Mucosa of descending colon (tissue), 3 donors: Measurements from ENCODE around the gene CSHL1. TPM values are rescaled to one million over a fixed set of nuclear protein-coding genes. Genes with fewer than 3 reads are reported as not detected.

Experiments used
- ATAC-seq: fragments of 200-7000 bp; cut with Tn5 transposase; one replicate; pipeline ENCODE4 v1.9.1; 2020; ENCODE audit warnings: mild to moderate bottlenecking, moderate library complexity
- DNase-seq, 3 donors: peaks; one replicate each; pipeline ENCODE4 v3.0.0-alpha.2; 2020
- H3K36me3 ChIP-seq: fragments of 200-600 bp; one replicate; pipeline ENCODE4 v1.8.0; 2021; ENCODE audit warnings: low read depth, mild to moderate bottlenecking
- H3K4me1 ChIP-seq: fragments of 200-600 bp; one replicate; pipeline ENCODE4 v1.8.0; 2021; ENCODE audit warnings: low read depth, mild to moderate bottlenecking
- H3K4me3 ChIP-seq: fragments of 200-600 bp; one replicate; pipeline ENCODE4 v1.8.0; 2021; ENCODE audit warnings: mild to moderate bottlenecking
- H3K9me3 ChIP-seq: fragments of 200-600 bp; one replicate; pipeline ENCODE4 v1.8.0; 2021; ENCODE audit warnings: mild to moderate bottlenecking
- CTCF ChIP-seq: fragments of 200-600 bp; IDR thresholded peaks from one replicate; pipeline ENCODE4 v1.8.0; 2022; ENCODE audit warnings: antibody characterized with exemption, mild to moderate bottlenecking
- intact Hi-C, 2 donors: fragments of 100-400 bp; cut with DNase I in 1 of 2; cut with micrococcal nuclease in 1 of 2; formaldehyde crosslinking; loops; one replicate each; pipeline versions ENCODE4 v1.11.0 to v1.11.1; 2022; cut with DNase I, micrococcal nuclease
- total RNA-seq, 3 donors: library from RNA; stranded (reverse); fragmentation: NEBNext Ultra II Directional in 2 of 3; extraction: Animal tissue kit (Norgen Biotek cat#: 25700) in 2 of 3; gene quantifications; one replicate each; pipeline versions ENCODE4 v1.2.1 to v1.2.4, GENCODE V29; 2021 to 2023
- donor health status: DM: no; HTN: no; CAD: no; lungs with moderate emphysema.
- donor health status: DM: no; HTN: no; CAD: no.
- donor health status: DM: no; HTN: yes; CAD: no.

The CSHL1 gene
- total RNA-seq, 3 donors from 2014 or later: not detected

DNA sequence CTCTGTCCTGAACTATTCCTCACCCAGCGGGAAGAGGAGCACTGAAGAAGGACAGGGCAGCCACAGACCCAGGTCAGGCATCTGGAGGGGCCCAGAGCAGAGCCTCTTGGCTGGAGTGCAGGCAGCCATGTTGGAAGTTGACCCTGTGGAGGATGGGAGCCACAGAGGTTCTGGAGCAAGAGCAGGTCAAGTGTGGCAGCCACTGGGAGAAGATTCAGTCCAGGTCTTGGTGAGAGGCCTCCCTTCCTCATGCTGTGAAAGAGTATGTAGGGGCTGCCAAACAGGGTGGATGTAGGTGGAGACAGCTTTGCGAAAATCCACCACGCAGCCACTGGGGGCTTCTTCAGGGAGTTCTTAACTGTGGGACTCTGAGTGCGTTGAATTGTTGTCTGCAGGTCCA lies 21.7 kb upstream of the CSHL1 start:
- Histone ChIP-seq H3K4me1 (peaks cover 5% of the 10 kb centered on the region), H3K4me3 (no peak overlapping the region), H3K36me3 (no peaks in the 10 kb centered on the region), H3K9me3 (no peaks in the 10 kb centered on the region)
- no peak for TF ChIP-seq CTCF
- no peak for DNase-seq
- no peak for ATAC-seq
- intact Hi-C loops: no loop called here

DNA sequence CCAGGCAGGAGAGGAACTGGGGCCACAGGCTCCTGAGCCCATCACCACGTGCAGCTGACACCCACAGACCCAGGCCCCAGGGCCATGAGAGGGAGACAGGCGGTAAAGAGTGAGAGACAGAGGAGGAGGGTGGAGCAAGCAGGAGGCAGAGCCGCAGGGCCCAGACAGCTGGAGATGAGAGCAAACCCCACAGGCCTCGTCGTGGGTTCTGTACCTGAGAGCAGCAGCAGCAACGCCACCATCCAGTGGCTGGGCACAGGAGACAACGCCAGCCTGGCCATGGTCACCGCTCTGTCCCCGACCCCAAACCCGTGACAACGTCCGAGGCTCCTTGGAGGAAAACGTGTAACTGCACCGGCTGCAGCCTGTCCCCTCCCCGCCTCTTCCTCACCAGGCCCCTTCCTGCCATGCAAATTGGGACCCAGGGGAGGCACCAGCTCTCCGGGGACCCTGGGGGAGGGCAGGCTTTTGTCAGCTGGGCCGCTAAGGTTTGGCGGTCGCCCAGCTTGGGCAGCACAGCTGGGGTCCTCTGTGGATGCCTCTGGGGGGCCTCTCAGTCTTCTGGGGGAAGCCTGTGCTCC lies 21.0 kb upstream of the CSHL1 start, which contains the start of gene CD79B:
TSS of gene CD79B (minus strand) at position 351 of the 581 bp plus-strand sequence. CDS start at position 281, 70 bp downstream.
- Histone ChIP-seq H3K9me3 (no peaks in the 10 kb centered on the region), H3K36me3 (no peaks in the 10 kb centered on the region), H3K4me1 (peaks cover 5% of the 10 kb centered on the region), H3K4me3 (no peak within 1 kb of the TSS)
- DNase-seq (peak in 2 of 3 donors; percentile 25 to 81), ATAC-seq (peak; percentile 73)
- no peak for TF ChIP-seq CTCF
- intact Hi-C loops: no loop called here

DNA sequence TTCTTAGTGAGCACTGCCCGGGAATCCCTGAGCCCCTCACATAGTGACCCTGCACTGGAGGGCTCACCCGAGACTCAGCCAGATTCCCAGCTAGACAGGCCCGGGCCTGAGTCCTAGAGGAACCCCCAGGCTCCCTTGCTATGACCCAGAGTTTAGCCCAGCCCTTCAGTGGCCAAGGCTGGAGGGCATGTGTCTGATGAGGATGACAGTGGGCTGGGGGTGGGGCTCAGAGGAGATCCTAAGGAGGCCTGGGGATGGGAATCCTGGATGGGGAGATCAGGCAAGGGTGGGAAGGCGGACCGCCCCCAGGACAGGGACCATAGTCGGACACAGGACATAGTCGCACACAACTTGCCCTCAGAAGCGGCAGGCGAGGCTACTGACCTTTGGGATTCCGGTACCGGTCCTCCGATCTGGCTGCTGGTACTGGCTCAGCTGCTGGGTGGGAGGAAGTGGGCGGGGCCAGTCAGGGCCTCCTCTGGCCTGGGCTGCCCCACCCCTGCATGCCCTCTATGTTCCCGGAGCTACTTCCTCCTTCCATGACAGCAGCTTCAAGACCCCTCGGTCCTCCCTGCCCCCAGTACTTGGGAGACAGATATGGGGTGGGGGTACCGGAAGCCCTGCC lies 20.0 kb upstream of the CSHL1 start:
- intact Hi-C loops: no loop called here
- peak; percentile 71 to 90 (median 72) for DNase-seq
- ATAC-seq: peak; percentile 79
- Histone ChIP-seq H3K4me1 (peaks cover 5% of the 10 kb centered on the region), H3K36me3 (no peaks in the 10 kb centered on the region), H3K4me3 (no peak overlapping the region), H3K9me3 (no peaks in the 10 kb centered on the region)
- TF ChIP-seq CTCF: no peak

DNA sequence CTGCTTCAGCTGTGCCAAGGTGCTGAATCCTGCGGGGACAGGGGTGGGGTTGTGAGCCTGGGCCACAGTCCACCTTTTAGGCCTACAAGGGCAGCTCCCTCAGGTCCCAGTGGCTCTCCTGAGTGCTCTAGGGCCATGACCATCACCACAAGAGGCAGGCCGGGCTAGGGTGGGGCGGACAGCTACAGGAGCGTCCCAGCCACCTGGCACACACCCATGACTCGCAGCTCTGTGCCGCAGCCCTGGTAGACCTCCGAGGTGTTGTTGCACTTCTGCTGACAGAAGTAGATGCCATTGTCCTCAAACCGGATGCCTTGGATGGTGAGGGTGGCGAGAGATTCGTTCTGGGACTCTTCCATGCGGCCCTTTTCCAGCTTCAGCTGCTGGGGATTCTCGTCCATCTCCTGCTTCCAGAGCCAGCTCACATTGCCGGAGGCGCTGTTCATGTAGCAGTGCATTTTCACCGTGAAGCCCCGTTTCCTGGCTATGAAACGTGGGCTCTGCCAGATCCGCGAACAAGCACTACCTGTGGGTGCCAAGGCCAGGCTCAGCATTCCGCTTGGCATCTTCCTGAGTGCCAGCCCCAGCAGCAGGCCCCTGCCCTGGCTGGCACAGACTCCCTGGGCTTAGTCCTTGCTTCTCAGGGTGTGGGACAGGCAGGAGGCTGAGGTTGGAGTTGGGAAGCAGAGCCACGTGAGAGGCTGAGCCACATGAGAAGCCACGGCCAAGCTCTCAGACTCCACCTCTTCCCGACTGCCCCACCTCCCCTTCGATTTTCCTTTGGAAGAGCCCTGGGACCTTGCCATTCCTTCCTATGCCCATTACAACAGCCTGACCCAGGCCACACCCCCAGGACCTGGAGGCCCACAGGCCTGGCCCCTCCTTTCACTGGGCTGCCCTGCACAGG lies 19.1 kb upstream of the CSHL1 start:
- intact Hi-C loops: no loop called here
- Histone ChIP-seq H3K4me1 (peaks cover 5% of the 10 kb centered on the region), H3K36me3 (no peaks in the 10 kb centered on the region), H3K9me3 (no peaks in the 10 kb centered on the region), H3K4me3 (no peak overlapping the region)
- ATAC-seq (no peak), DNase-seq (peak in 1 of 3 donors; percentile 46)
- TF ChIP-seq CTCF: no peak

GRCh38 chr17:63928966-63929695 lies 18.1 kb upstream of the CSHL1 start:
- no peaks in the 10 kb centered on the region for H3K9me3 ChIP-seq
- no peak overlapping the region for H3K4me3 ChIP-seq
- H3K36me3 ChIP-seq: no peaks in the 10 kb centered on the region
- peaks cover 5% of the 10 kb centered on the region for H3K4me1 ChIP-seq
- DNase-seq: peak in 1 of 3 donors; percentile 36
- no peak for TF ChIP-seq CTCF
- no peak for ATAC-seq
- intact Hi-C loops: no loop called here
